Measurements from ENCODE around the gene ZNF148.

ZNF148 gene

GRCh38 chr3:125340121-125340520, 35.0 kb downstream of the ZNF148 start:
- TF ChIP-seq, protein P1, sequence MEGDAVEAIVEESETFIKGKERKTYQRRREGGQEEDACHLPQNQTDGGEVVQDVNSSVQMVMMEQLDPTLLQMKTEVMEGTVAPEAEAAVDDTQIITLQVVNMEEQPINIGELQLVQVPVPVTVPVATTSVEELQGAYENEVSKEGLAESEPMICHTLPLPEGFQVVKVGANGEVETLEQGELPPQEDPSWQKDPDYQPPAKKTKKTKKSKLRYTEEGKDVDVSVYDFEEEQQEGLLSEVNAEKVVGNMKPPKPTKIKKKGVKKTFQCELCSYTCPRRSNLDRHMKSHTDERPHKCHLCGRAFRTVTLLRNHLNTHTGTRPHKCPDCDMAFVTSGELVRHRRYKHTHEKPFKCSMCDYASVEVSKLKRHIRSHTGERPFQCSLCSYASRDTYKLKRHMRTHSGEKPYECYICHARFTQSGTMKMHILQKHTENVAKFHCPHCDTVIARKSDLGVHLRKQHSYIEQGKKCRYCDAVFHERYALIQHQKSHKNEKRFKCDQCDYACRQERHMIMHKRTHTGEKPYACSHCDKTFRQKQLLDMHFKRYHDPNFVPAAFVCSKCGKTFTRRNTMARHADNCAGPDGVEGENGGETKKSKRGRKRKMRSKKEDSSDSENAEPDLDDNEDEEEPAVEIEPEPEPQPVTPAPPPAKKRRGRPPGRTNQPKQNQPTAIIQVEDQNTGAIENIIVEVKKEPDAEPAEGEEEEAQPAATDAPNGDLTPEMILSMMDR (IDR thresholded peaks at IDR 0.05) = no peak

DNA sequence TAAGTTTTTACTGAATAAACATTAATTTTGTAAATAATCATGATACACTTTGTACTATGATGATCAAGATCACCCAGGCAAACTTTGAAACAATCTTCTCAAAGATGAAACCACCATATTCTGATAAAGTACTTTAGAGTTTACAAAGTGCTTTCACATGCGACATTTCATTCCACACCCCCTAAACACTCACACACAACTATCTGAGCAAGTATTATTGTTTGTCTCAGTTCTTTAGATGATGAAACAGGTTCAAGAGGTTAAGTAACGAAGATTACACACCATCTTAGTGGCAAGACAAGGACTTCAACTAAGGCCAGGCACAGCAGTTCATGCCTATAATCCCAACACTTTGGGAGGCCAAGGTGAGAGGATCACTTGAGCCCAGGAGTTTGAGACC, 37.6 kb downstream of the ZNF148 start:
- TF ChIP-seq, protein P1 (IDR thresholded peaks at IDR 0.05) = no peak

DNA sequence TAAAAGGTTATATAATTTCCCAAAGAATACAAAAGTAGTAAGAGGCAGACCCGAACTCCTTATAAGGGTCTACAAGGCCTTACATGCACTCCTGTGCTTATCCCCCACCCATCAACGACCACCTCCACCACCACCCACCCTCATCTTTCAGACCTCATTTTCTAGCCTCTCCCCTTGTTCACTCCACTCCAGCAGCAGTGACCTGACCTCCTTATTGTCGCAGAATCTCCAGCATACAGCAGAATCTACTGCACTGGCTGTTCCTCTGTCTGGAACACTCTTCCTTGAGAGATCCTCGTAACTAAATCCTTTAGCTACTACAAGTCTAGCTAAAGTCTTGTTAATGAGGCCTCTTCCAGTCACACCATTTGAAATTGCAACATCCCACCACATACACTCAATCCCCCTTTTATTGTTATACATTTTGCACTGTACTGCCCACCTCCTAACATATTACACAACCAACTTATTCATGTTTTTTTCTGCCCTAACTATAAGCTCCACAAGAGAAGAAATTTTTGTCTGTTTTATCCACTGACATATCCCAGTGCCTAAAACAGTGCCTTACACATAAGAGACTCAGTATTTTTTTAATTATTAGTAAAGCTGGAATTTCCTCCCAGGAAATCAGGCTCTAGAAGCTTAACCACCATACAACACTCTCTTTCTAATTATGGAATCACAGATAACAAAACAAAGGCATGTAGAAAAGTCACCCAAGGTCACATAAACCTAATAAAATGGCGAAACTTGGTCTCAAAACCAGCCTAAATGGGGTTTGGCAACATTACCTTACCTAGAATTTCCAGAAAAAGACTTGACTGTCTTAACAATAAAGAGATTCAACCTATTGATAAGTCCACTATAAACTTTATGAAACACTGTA, 40.2 kb downstream of the ZNF148 start:
- TF ChIP-seq, protein P1 (IDR thresholded peaks at IDR 0.05) = no peak

DNA sequence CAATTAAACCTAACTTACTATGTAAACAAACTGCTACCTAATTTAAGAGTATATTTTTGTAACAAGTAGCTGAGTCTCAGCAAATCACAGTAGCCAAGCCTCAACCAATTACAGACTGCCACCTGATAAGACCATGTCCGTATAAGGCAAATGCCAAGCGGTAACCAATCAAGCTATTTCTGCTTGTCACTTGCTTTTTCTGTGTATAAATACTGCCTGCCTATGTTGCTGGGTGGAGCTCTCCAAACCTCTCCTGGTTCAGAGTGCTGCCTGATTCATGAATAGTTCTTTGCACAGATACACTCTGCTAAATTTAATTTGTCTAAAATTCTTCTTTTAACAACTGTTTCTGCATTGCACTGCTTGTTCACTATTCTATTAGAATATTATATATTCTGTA, 42.6 kb downstream of the ZNF148 start:
- TF ChIP-seq, protein P1 (IDR thresholded peaks at IDR 0.05) = no peak

DNA sequence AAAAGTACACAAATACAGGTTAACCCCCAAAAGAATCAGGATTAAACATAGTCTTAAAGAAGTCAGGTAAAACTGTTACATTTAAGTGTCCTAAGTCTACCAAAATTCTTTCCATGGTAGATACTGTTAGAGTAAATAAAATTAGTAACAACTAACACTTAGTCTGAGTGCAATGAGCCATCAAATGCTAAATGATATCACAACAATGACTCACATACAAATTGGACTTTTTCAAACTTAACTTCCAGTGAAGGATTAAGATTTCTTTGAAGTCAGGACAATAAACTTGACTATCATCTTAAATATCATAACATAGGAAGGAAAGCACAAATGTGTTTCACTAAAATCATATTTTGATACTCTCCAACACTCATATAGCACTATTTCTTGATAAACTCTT, 43.9 kb downstream of the ZNF148 start:
- TF ChIP-seq, protein P1 (IDR thresholded peaks at IDR 0.05) = no peak

DNA sequence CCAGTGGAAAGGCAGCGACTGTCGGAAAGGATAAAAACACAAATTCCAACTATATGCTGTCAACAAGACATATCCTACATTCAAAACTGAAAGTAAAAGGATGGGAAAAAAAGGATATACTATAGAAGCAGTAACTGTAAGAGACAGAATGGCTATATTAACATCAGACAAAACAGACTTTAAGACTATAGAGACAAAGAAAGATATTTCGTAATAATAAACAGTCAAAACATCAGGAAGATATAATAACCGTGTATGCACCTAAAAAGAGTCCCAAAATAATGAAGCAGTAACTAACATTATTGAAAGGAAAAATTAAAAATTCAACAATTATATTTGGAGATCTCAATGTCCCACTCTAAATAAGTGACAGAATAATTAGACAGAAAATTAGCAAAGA, 48.2 kb downstream of the ZNF148 start:
- TF ChIP-seq, protein P1 (IDR thresholded peaks at IDR 0.05) = no peak

- TF ChIP-seq, protein P1 (IDR thresholded peaks at IDR 0.05) = no peak
These were observed 49.4 kb downstream of the ZNF148 start for GRCh38 chr3:125325746-125326145.

Data from LNCAP (cell line).